Stimulated activated naive CD8-positive, alpha-beta T cell treated with anti-CD3 and anti-CD28 coated beads, Interleukin-15, amount 100 ng/mL, for 72 hours (primary cell): Measurements from ENCODE around the gene RAP1GAP.

ENCODE experiments used
- ATAC-seq: fragments of 150-1000 bp; cut with Tn5 transposase; 2 replicates; pipeline ENCODE4 v1.10.0; 2021; ENCODE audit warnings: mild to moderate bottlenecking, moderate library complexity
- DNase-seq, 2 donors: peaks; one replicate each; pipeline ENCODE4 v3.0.0; 2021 to 2022
- H3K27ac Mint-ChIP-seq, 2 donors: one replicate each; pipeline ENCODE4 v1.8.0; 2022; ENCODE audit warnings: mild to moderate bottlenecking in 2 of 2, mixed read lengths in 2 of 2, moderate library complexity in 2 of 2
- H3K27me3 Mint-ChIP-seq: one replicate; pipeline ENCODE4 v1.8.0; 2022; ENCODE audit warnings: mixed read lengths
- H3K4me1 Mint-ChIP-seq: one replicate; pipeline ENCODE4 v1.8.0; 2022; ENCODE audit warnings: mild to moderate bottlenecking, mixed read lengths
- H3K4me3 Mint-ChIP-seq, 2 donors: one replicate each; pipeline ENCODE4 v1.8.0; 2022; ENCODE audit warnings: mild to moderate bottlenecking in 2 of 2, mixed read lengths in 2 of 2, moderate library complexity in 1 of 2
- H3K9me3 Mint-ChIP-seq, 2 donors: one replicate each; pipeline ENCODE4 v1.8.0; 2022; ENCODE audit warnings: mixed read lengths in 2 of 2

The RAP1GAP gene

DNA sequence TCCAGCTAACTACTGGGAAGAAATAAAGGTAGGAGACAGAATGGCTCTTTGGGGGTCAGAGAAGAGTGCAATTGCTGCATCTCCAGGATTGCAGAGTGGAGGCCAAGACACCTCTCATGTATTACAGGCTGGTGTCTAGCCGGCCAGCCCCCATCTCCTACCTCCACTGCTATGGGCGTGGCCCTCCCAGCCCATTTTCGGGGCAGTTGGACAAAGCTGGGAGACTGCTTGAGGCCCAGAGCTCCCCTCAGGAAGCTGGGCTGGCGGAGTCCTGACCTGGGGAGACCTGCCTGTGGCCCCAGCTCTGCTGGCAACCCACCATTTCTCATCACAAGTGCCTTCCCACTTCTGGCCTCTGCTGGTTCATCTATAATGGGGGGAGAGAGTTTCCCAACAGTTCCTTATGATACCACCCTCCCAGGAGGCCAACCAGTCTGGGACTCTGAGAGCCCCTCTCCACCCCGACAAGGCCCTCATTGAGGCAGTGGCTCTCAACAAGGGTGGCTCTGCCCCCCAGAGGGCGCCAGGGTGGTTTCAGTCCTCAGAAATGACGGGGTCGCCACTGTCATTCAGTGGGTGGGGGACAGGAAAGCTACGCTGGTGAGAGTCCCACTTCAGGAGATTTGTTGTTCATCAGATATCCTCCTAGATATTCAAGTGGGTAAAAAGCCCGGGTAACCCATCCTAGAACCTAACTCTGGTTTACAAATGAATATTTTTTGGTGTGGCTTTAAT, 11.5 kb downstream of the RAP1GAP start:
- H3K4me3 Mint-ChIP-seq, result no peak overlapping the region
- DNase-seq (no peak), ATAC-seq (no peak)
- H3K27ac Mint-ChIP-seq, result no peak overlapping the region
- H3K9me3 Mint-ChIP-seq, result no peaks in the 10 kb centered on the region
- peaks cover 38% of the 10 kb centered on the region for H3K27me3 Mint-ChIP-seq
- peaks cover 11% of the 10 kb centered on the region for H3K4me1 Mint-ChIP-seq

GRCh38 chr1:21655748-21656147, 13.4 kb downstream of the RAP1GAP start:
- Mint-ChIP-seq H3K9me3 (no peaks in the 10 kb centered on the region), H3K4me1 (peaks cover 28% of the 10 kb centered on the region), H3K4me3 (no peak overlapping the region), H3K27me3 (peaks cover 44% of the 10 kb centered on the region), H3K27ac (no peak overlapping the region)
- no peak for ATAC-seq
- DNase-seq, result no peak

- peaks cover 44% of the 10 kb centered on the region for H3K27me3 Mint-ChIP-seq
- H3K27ac Mint-ChIP-seq, result no peak overlapping the region
- H3K4me1 Mint-ChIP-seq, result peaks cover 33% of the 10 kb centered on the region
Observed at GRCh38 chr1:21655259-21655658, 13.9 kb downstream of the RAP1GAP start.

DNA sequence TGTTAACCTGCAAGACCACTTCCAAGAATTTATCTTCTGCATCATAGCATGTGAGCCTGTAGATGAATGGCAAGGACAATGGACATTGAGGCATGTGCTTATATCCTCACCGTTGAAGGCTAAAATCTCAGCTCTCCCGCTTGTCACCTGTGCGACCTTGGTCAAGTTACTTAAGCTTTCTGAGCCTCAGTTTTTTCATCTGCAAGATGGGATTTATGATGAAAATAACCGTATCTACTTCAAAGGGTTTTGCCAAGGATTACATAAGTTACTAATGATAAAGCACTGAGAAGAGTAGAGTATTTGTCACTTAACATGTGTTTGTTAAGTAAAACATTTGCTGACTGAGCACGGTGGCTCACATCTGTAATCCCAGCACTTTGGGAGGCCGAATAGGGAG, 14.9 kb downstream of the RAP1GAP start:
- DNase-seq (no peak), ATAC-seq (no peak)
- Mint-ChIP-seq H3K4me1 (peaks cover 23% of the 10 kb centered on the region), H3K4me3 (no peak overlapping the region), H3K27ac (no peak overlapping the region), H3K9me3 (no peaks in the 10 kb centered on the region), H3K27me3 (peaks cover 44% of the 10 kb centered on the region)

More at GRCh38 chr1:21655259-21655658, 13.9 kb downstream of the RAP1GAP start:
- DNase-seq, result no peak
- Mint-ChIP-seq H3K4me3 (no peak overlapping the region), H3K9me3 (no peaks in the 10 kb centered on the region)
- ATAC-seq, result no peak

DNA sequence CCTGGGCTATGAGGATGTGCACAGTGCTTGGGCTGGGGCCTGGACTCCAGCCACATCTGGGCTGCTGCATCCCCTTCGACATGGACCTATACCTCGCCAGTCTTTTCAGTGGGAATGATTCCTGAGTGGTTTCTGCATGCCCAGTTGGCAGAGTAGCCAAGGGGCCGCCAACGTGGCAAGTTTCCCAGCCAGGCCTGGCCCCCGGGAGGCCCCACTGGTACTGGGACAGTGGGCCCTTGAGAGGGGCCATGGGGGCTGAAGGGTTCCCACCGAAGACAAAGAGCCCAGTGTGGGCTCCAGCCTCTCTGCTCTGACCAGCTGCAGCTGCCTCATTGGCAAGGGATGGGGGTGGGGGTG, 15.4 kb downstream of the RAP1GAP start:
- H3K4me1 Mint-ChIP-seq, result peaks cover 22% of the 10 kb centered on the region
- peaks cover 49% of the 10 kb centered on the region for H3K27me3 Mint-ChIP-seq
- no peak for ATAC-seq
- H3K9me3 Mint-ChIP-seq, result no peaks in the 10 kb centered on the region
- H3K4me3 Mint-ChIP-seq, result no peak overlapping the region
- H3K27ac Mint-ChIP-seq, result no peak overlapping the region
- no peak for DNase-seq

- no peak for ATAC-seq
- Mint-ChIP-seq H3K27ac (no peak overlapping the region), H3K27me3 (peaks cover 55% of the 10 kb centered on the region), H3K4me3 (no peak overlapping the region), H3K4me1 (peaks cover 22% of the 10 kb centered on the region), H3K9me3 (no peaks in the 10 kb centered on the region)
- no peak for DNase-seq
Observed at GRCh38 chr1:21652937-21653743, 16.0 kb downstream of the RAP1GAP start.

DNA sequence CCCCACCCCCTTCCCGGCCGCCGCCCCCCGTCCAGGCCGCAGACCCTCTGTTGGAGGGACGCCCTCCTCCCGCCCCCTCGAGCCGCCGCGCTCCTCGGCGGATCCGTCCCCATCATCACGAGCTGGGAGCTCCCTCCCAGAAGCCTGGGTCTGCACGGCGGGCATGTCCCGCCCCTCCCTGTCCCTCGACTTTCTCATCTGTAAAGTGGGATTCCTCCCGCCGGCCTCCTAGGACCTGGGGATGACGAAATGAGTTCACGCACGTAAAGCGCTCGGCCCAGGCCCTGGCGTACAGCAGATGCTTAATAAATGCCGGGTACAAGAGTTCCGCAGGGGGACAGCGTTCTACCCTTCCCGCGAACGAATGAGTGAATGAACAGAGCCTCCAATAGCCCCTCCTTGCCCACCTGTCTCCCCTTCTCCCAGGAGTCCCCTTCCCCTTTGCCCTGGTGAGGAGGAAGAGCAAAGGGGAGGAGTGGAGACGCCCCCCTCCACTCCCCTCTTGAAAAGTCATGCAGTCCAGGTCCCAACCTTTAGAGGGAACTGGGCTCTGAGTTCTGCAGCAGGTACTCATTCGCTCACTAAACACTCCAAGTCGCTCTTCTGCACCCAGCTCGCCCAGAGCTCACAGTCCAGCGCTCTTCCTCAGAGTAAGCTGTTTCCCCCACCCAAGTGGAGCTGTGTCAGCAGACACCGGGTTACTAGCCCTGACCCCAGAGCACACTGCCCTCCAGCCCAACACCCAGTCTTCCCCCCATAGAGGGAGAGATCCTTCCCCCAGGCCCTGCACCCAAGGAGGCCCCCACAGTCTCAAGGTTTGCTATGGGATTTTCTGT, 16.8 kb downstream of the RAP1GAP start:
- DNase-seq (no peak), ATAC-seq (peak; percentile 18)
- H3K4me1 Mint-ChIP-seq, result peaks cover 22% of the 10 kb centered on the region
- H3K27me3 Mint-ChIP-seq, result peaks cover 63% of the 10 kb centered on the region
- H3K9me3 Mint-ChIP-seq, result no peaks in the 10 kb centered on the region
- H3K4me3 Mint-ChIP-seq, result peak overlapping the region; percentile 60 to 85
- no peak overlapping the region for H3K27ac Mint-ChIP-seq

DNA sequence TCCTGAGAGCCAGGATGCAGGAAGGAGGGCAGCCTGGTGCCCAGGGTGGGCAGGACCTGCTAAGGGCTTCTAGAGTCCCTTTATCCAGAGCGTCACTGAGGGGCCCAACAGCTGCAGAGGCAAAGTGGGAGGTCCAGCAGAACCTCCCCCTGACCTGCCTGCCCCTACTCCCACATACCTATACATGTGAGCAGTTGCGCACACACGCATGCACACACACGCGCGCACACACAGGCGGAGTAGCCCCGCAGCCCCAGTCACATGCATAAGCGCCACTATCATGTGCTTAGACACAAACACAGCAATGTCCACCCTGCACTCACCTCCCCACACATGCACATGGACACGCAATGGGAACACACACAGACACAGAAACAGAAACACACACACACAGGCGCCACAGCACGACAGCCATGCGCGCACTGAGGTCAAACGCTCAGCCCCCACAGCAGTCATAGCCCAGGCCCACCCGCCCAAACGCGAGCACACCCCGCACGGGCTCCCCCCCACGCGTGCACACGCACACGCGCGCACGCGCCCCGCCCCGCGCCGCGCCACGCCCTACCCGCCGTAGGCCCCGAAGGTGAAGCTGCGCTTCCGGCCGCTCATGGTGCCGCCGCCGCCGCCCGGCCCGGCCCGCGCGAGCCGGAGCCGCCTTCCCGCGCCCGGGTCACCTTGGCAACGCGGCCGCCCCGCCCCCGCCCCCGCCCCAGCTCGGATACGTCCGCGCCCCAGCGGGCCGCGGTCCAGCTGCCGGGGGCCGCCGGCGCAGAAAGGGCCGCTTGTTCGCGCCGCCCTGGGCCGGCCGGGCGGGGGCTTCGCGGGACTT, 17.7 kb downstream of the RAP1GAP start:
- no peak overlapping the region for H3K27ac Mint-ChIP-seq
- DNase-seq (no peak), ATAC-seq (peak; percentile 75)
- H3K4me1 Mint-ChIP-seq, result peaks cover 22% of the 10 kb centered on the region
- peaks cover 72% of the 10 kb centered on the region for H3K27me3 Mint-ChIP-seq
- no peaks in the 10 kb centered on the region for H3K9me3 Mint-ChIP-seq
- H3K4me3 Mint-ChIP-seq, result peak overlapping the region; percentile 77 to 86

DNA sequence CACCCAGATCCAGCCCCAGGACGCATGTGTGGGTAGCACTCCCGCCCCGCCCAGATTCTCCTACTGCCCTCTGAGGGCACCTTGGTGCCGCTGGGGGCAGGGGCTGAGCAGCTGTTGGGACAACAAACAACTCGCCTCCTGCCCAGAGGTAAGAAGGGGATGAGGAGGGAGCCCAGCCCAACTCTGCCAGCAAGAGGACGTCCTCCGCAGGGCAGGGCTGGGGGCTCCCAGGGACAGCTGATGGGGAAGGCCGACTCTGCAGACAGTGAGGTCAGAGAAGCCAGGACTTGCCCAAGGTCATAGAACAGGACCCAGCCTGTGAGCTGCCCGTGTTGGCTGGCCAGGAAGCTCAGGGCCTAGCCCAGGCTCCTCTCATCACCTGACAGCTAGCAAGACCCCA, 18.8 kb downstream of the RAP1GAP start:
- Mint-ChIP-seq H3K4me3 (peak overlapping the region in 1 of 2 donors; percentile 86), H3K4me1 (peaks cover 22% of the 10 kb centered on the region), H3K9me3 (no peaks in the 10 kb centered on the region), H3K27me3 (peaks cover 82% of the 10 kb centered on the region), H3K27ac (no peak overlapping the region)
- ATAC-seq (no peak), DNase-seq (no peak)

DNA sequence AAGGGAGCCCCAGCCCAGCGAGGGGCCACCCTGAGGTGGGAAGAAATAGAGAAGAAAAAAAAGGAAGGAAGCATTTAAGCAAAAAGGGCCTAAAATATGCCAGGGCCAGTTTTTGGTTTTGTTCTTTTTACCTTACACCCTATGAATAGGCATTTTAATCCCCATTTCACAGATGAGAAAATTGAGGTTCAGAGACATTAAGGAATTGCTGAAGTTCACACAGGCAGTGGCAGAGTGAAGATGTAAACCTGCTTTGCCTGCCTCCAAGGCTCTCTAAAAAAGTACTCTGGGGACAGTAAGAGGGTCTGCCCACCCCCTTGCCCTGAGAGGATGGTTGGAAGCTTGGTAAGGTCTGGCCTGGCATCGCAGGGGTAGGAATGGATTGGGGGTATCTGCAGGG, 19.8 kb downstream of the RAP1GAP start:
- Mint-ChIP-seq H3K27me3 (peaks cover 85% of the 10 kb centered on the region), H3K27ac (no peak overlapping the region)
- no peak for DNase-seq

GRCh38 chr1:21648791-21649190, 20.4 kb downstream of the RAP1GAP start:
- DNase-seq (no peak), ATAC-seq (no peak)
- peaks cover 90% of the 10 kb centered on the region for H3K27me3 Mint-ChIP-seq
- H3K27ac Mint-ChIP-seq, result no peak overlapping the region
- no peak overlapping the region for H3K4me3 Mint-ChIP-seq
- H3K9me3 Mint-ChIP-seq, result no peaks in the 10 kb centered on the region
- H3K4me1 Mint-ChIP-seq, result peaks cover 22% of the 10 kb centered on the region

More for the DNA sequence above, 19.8 kb downstream of the RAP1GAP start:
- peaks cover 22% of the 10 kb centered on the region for H3K4me1 Mint-ChIP-seq
- H3K9me3 Mint-ChIP-seq, result no peaks in the 10 kb centered on the region
- H3K4me3 Mint-ChIP-seq, result no peak overlapping the region
- no peak for ATAC-seq

DNA sequence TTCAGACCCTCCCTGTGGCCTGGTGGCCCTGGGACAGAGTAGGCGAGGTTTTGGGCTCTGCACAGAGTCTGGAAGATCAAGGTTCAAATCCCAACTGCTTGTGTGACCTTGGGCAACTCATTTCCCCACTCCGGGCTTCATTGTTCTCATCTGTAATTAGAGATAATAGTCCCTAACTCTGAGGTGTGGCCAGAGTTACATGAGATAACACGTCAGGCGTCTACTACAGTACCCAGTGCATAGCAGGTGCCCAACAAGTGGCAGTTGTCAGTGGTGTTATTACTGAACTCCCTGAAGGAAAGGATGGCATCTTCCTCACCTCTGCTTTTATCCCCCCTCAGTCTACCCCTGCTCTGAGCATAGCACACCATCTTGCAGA, 20.8 kb downstream of the RAP1GAP start:
- Mint-ChIP-seq H3K27me3 (peaks cover 92% of the 10 kb centered on the region), H3K27ac (no peak overlapping the region), H3K4me3 (no peak overlapping the region), H3K4me1 (peaks cover 22% of the 10 kb centered on the region), H3K9me3 (no peaks in the 10 kb centered on the region)
- no peak for ATAC-seq
- DNase-seq, result no peak

GRCh38 chr1:21647431-21648351, 21.5 kb downstream of the RAP1GAP start:
- peaks cover 91% of the 10 kb centered on the region for H3K27me3 Mint-ChIP-seq

DNA sequence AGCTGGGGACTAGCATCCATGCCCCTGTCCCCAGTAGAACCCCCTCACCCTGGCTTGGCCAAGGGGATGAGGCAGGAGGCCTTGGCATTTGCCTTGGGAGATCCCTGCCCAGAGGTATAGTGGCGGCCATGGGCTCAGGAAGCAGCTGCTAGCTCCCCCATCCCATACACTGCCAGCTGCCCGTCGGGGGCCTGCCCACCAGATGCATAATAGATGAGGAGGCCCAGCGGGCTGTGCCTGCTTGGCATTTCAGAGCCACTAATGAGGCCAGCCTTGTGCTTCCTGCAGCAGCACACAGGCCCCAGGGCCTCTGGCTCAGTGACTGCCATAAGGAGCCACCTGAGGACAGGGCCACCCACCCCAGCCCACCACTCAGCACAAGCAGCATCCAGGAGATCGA, 23.6 kb downstream of the RAP1GAP start:
- H3K9me3 Mint-ChIP-seq, result no peaks in the 10 kb centered on the region
- H3K4me3 Mint-ChIP-seq, result no peak overlapping the region
- ATAC-seq (no peak), DNase-seq (no peak)
- H3K4me1 Mint-ChIP-seq, result peaks cover 3% of the 10 kb centered on the region
- H3K27ac Mint-ChIP-seq, result no peak overlapping the region
- H3K27me3 Mint-ChIP-seq, result peaks cover 76% of the 10 kb centered on the region

More at GRCh38 chr1:21647431-21648351, 21.5 kb downstream of the RAP1GAP start:
- Mint-ChIP-seq H3K4me1 (peaks cover 22% of the 10 kb centered on the region), H3K4me3 (peak overlapping the region in 1 of 2 donors; percentile 13), H3K27ac (peak overlapping the region in 1 of 2 donors; percentile 83), H3K9me3 (no peaks in the 10 kb centered on the region)
- no peak for ATAC-seq
- peak in 1 of 2 donors; percentile 37 for DNase-seq
